Body of pancreas (tissue), 4 donors: ENCODE measurements around the gene PCSK5. TPM values are rescaled to one million over a fixed set of nuclear protein-coding genes. Genes with fewer than 3 reads are reported as not detected.

Experiments used
- ATAC-seq: fragments of 150-250 bp; one replicate; pipeline ENCODE4 v1.9.1; 2016
- DNase-seq, 4 donors: peaks; one replicate each; pipeline ENCODE4 v3.0.0-alpha.2; 2019
- H3K27ac ChIP-seq, 4 donors: fragments of 200-600 bp; sonication (generic); 1 replicate in 3 of 4; 2 replicates in 1 of 4; pipeline versions ENCODE4 v1.5.1 to v1.6.1; 2016 to 2019; ENCODE audit warnings: mild to moderate bottlenecking in 1 of 4, mixed read lengths in 1 of 4, moderate library complexity in 1 of 4
- H3K27me3 ChIP-seq, 2 donors: fragments of 200-600 bp; sonication (generic); one replicate each; pipeline ENCODE4 v1.6.0; 2016; ENCODE audit warnings: mild to moderate bottlenecking in 1 of 2
- H3K36me3 ChIP-seq, 2 donors: fragments of 200-600 bp; sonication (generic); replicated peaks in 1 of 2; 2 replicates each; pipeline ENCODE4 v1.5.1; 2016; ENCODE audit warnings: low read depth in 2 of 2; ENCODE audit not compliant: insufficient read depth in 1 of 2
- H3K4me1 ChIP-seq: fragments of 200-600 bp; sonication (generic); one replicate; pipeline ENCODE4 v1.6.0; 2016
- H3K4me3 ChIP-seq, 2 donors: fragments of 200-600 bp; sonication (generic); 1 replicate in 1 of 2; 2 replicates in 1 of 2; pipeline ENCODE4 v1.5.1; 2016 to 2019
- H3K9me3 ChIP-seq, 3 donors: fragments of 200-600 bp; sonication (generic); 1 replicate in 2 of 3; 2 replicates in 1 of 3; pipeline ENCODE4 v1.5.1; 2016
- CTCF ChIP-seq, 7 experiments: fragments of 450-650 bp in 4 of 7; fragments of 200-600 bp in 3 of 7; sonication (generic) in 3 of 7; IDR thresholded peaks; one replicate each; pipeline ENCODE4 v1.5.1; 2016 to 2019; ENCODE audit warnings: antibody characterized with exemption in 7 of 7
- POLR2A ChIP-seq, 3 donors: fragments of 450-650 bp; IDR thresholded peaks; one replicate each; pipeline ENCODE4 v1.6.1; 2016; ENCODE audit warnings: antibody characterized with exemption in 3 of 3, mild to moderate bottlenecking in 2 of 3
- WGBS, 2 donors: methylation state at CpG; one replicate each; pipeline ENCODE4 v1.1.5; 2017; 5-methylcytosine and 5-hydroxymethylcytosine counted together
- intact Hi-C: fragments of 100-400 bp; cut with DNase I; formaldehyde crosslinking; loops from one replicate; pipeline ENCODE4 v1.15.1; 2023
- total RNA-seq, 2 donors: library from RNA; depleted of rRNA; stranded (reverse); fragments of >200 nt; gene quantifications; one replicate each; pipeline ENCODE4 v1.1.0, GENCODE V29; 2016

Gene PCSK5
- total RNA-seq, 2 donors from 2014 or later = 11.2 to 12.2 TPM

- H3K27ac ChIP-seq = no peak overlapping the region
- TF ChIP-seq POLR2A (IDR thresholded peaks at IDR 0.05) (no peak), CTCF (IDR thresholded peaks at IDR 0.05) (no peak)
- intact Hi-C loops = no loop called here
- WGBS, 2 donors = 41 to 42% methylated on average over 3 of the region's 3 CpGs
- H3K9me3 ChIP-seq = no peaks in the 10 kb centered on the region
- no peaks in the 10 kb centered on the region for H3K36me3 ChIP-seq
- DNase-seq (no peak), ATAC-seq (peak; percentile 38)
- H3K4me1 ChIP-seq = no peaks in the 10 kb centered on the region
- H3K4me3 ChIP-seq = no peak overlapping the region
- no peaks in the 10 kb centered on the region for H3K27me3 ChIP-seq
These were observed 60.5 kb downstream of the PCSK5 start for GRCh38 chr9:75950998-75951397.

GRCh38 chr9:75953218-75953617, 62.7 kb downstream of the PCSK5 start:
- DNase-seq (no peak), ATAC-seq (peak; percentile 58)
- Histone ChIP-seq H3K4me1 (no peaks in the 10 kb centered on the region), H3K9me3 (no peaks in the 10 kb centered on the region), H3K36me3 (no peaks in the 10 kb centered on the region), H3K27ac (no peak overlapping the region), H3K4me3 (no peak overlapping the region), H3K27me3 (no peaks in the 10 kb centered on the region)
- no peak for TF ChIP-seq CTCF (IDR thresholded peaks at IDR 0.05)
- TF ChIP-seq POLR2A (IDR thresholded peaks at IDR 0.05) = no peak
- intact Hi-C loops = no loop called here
- WGBS, 2 donors = 55 to 56% methylated on average over 2 of the region's 2 CpGs

GRCh38 chr9:75956161-75956560, 65.7 kb downstream of the PCSK5 start:
- H3K36me3 ChIP-seq = no peaks in the 10 kb centered on the region
- H3K27ac ChIP-seq = no peak overlapping the region
- no peaks in the 10 kb centered on the region for H3K27me3 ChIP-seq
- DNase-seq (no peak), ATAC-seq (no peak)
- H3K4me1 ChIP-seq = no peaks in the 10 kb centered on the region
- no peaks in the 10 kb centered on the region for H3K9me3 ChIP-seq
- no peak overlapping the region for H3K4me3 ChIP-seq
- TF ChIP-seq CTCF (IDR thresholded peaks at IDR 0.05) = no peak
- TF ChIP-seq POLR2A (IDR thresholded peaks at IDR 0.05) = no peak
- 22 to 57% methylated on average over 1 of the region's 1 CpG for WGBS, 2 donors
- intact Hi-C loops = no loop called here

GRCh38 chr9:75957116-75957515, 66.6 kb downstream of the PCSK5 start:
- TF ChIP-seq CTCF (IDR thresholded peaks at IDR 0.05) (no peak), POLR2A (IDR thresholded peaks at IDR 0.05) (no peak)
- 91 to 94% methylated on average over 3 of the region's 3 CpGs for WGBS, 2 donors
- no peak for DNase-seq
- H3K27ac ChIP-seq = no peak overlapping the region
- no peaks in the 10 kb centered on the region for H3K36me3 ChIP-seq
- intact Hi-C loops = no loop called here
- peaks cover 3% of the 10 kb centered on the region for H3K4me1 ChIP-seq
- no peak for ATAC-seq
- H3K4me3 ChIP-seq = no peak overlapping the region
- no peaks in the 10 kb centered on the region for H3K27me3 ChIP-seq
- no peaks in the 10 kb centered on the region for H3K9me3 ChIP-seq

GRCh38 chr9:75958226-75958625, 67.8 kb downstream of the PCSK5 start:
- Histone ChIP-seq H3K4me1 (peaks cover 8% of the 10 kb centered on the region), H3K4me3 (no peak overlapping the region), H3K9me3 (no peaks in the 10 kb centered on the region), H3K27me3 (no peaks in the 10 kb centered on the region), H3K36me3 (no peaks in the 10 kb centered on the region), H3K27ac (no peak overlapping the region)
- TF ChIP-seq CTCF (IDR thresholded peaks at IDR 0.05) = no peak
- no peak for TF ChIP-seq POLR2A (IDR thresholded peaks at IDR 0.05)
- intact Hi-C loops = no loop called here
- 77 to 85% methylated on average over 3 of the region's 3 CpGs for WGBS, 2 donors
- no peak for ATAC-seq
- no peak for DNase-seq
